Myometrial cell (primary cell): Measurements from ENCODE around the gene TMED9. TPM values are rescaled to one million over a fixed set of nuclear protein-coding genes. Genes with fewer than 3 reads are reported as not detected.

Experiments
- total RNA-seq: library from RNA; depleted of rRNA; stranded (reverse); fragments of >200 nt; gene quantifications from 2 replicates; pipeline ENCODE4 v1.2.3, GENCODE V29; 2015

TMED9 gene
- total RNA-seq, result 213 and 273 TPM in 2 replicates

GRCh38 chr5:177592010-177592834 lies at the start of gene TMED9:
Gene TMED9, plus strand, starts transcription at chr5:177592203. Its CDS starts 12 bp downstream, at chr5:177592215.

GRCh38 chr5:177554474-177555111 lies 37.4 kb upstream of the TMED9 start, which contains the start of gene FAM193B:
Gene FAM193B, minus strand, starts transcription at chr5:177554563. Its CDS starts 105 bp downstream, at chr5:177554458.

GRCh38 chr5:177599731-177600507 lies 7.9 kb downstream of the TMED9 start, which contains the start of gene B4GALT7:
Gene B4GALT7, plus strand, starts transcription at chr5:177600132. Its CDS starts 79 bp downstream, at chr5:177600211.

Other genes starting within 250 kb of the TMED9 start
- 312 and 382 TPM in 2 replicates for gene LMAN2, start 240.5 kb upstream of the TMED9 start, total RNA-seq
- gene RGS14, start 234.3 kb upstream of the TMED9 start, total RNA-seq, result 4.9 and 15.1 TPM in 2 replicates
- gene SLC34A1, start 207.8 kb upstream of the TMED9 start, total RNA-seq, result not detected in 2 replicates
- not detected in 2 replicates for gene PFN3, start 191.5 kb upstream of the TMED9 start, total RNA-seq
- gene F12, start 182.6 kb upstream of the TMED9 start, total RNA-seq, result 2.8 TPM in 1 of 2 replicates, not detected in the other
- 48.4 and 55.9 TPM in 2 replicates for gene GRK6, start 165.5 kb upstream of the TMED9 start, total RNA-seq
- gene PRR7, start 145.4 kb upstream of the TMED9 start, total RNA-seq, result 19.5 and 30.3 TPM in 2 replicates
- 348 and 392 TPM in 2 replicates for gene DBN1, start 118.6 kb upstream of the TMED9 start, total RNA-seq
- gene PDLIM7, start 94.6 kb upstream of the TMED9 start, total RNA-seq, result 237 and 285 TPM in 2 replicates
- 1.2 TPM in 1 of 2 replicates, not detected in the other for gene DOK3, start 82.4 kb upstream of the TMED9 start, total RNA-seq
- 94.8 and 97.7 TPM in 2 replicates for gene DDX41, start 75.2 kb upstream of the TMED9 start, total RNA-seq
- 12.1 and 17.6 TPM in 2 replicates for gene FAM193B, start 37.6 kb upstream of the TMED9 start, total RNA-seq
- gene B4GALT7, start 7.9 kb downstream of the TMED9 start, total RNA-seq, result 60.8 and 61.0 TPM in 2 replicates
- not detected in 2 replicates for gene FAM153A, start 190.7 kb downstream of the TMED9 start, total RNA-seq